Activated gamma-delta T cell treated with anti-CD3 and anti-CD28 coated beads, Interleukin-2, amount 50 U/mL, for 16 hours (primary cell): Measurements from ENCODE around the gene FHL2.
"Not testable (repeated sequence)": the region's sequence is repeated elsewhere in the genome, so short reads cannot be mapped to it uniquely, and the experiment has no call there.

Experiments
- DNase-seq: peaks from one replicate; pipeline ENCODE4 v3.0.0-alpha.2; 2020; ENCODE audit warnings: low read depth

FHL2 gene

GRCh38 chr2:105338020-105338385, 60.8 kb downstream of the FHL2 start:
- no peak for DNase-seq

- DNase-seq, result peak; percentile 82
These were observed 61.5 kb downstream of the FHL2 start, which contains the start of gene C2orf49 for GRCh38 chr2:105337122-105338019. TSS of gene C2orf49 (plus strand) at chr2:105337540. CDS start at chr2:105337588, 48 bp downstream.

- DNase-seq, result no peak
These were observed 62.1 kb downstream of the FHL2 start for GRCh38 chr2:105336786-105337121.

- DNase-seq, result no peak
These were observed 63.4 kb downstream of the FHL2 start for GRCh38 chr2:105335469-105335868.

- no peak for DNase-seq
These were observed 64.6 kb downstream of the FHL2 start for GRCh38 chr2:105334211-105334610.

GRCh38 chr2:105330681-105331375, 68.0 kb downstream of the FHL2 start:
- no peak for DNase-seq

- peak; percentile 7 for DNase-seq
These were observed 69.0 kb downstream of the FHL2 start, which contains the start of gene TGFBRAP1 for GRCh38 chr2:105329561-105330495. TSS of gene TGFBRAP1 (minus strand) at chr2:105329735. CDS start at chr2:105308301, 21,434 bp downstream.

- DNase-seq, result peak; percentile 8
These were observed 69.7 kb downstream of the FHL2 start for GRCh38 chr2:105329197-105329554.

GRCh38 chr2:105328281-105329196, 70.3 kb downstream of the FHL2 start:
- DNase-seq, result no peak

- DNase-seq, result no peak
These were observed 71.2 kb downstream of the FHL2 start for GRCh38 chr2:105327690-105328089.

GRCh38 chr2:105327271-105327670, 71.6 kb downstream of the FHL2 start:
- not testable (repeated sequence) for DNase-seq

GRCh38 chr2:105325389-105325963, 73.4 kb downstream of the FHL2 start:
- DNase-seq, result no peak

- no peak for DNase-seq
These were observed 74.1 kb downstream of the FHL2 start for GRCh38 chr2:105324732-105325131.

GRCh38 chr2:105324101-105324500, 74.8 kb downstream of the FHL2 start:
- no peak for DNase-seq

- no peak for DNase-seq
These were observed 75.7 kb downstream of the FHL2 start for GRCh38 chr2:105323111-105323510.

- DNase-seq, result no peak
These were observed 76.8 kb downstream of the FHL2 start for GRCh38 chr2:105321875-105322646.

GRCh38 chr2:105320651-105321215, 78.1 kb downstream of the FHL2 start:
- DNase-seq, result no peak

GRCh38 chr2:105317937-105318336, 80.9 kb downstream of the FHL2 start:
- DNase-seq, result no peak

- no peak for DNase-seq
These were observed 83.5 kb downstream of the FHL2 start for GRCh38 chr2:105315314-105315713.

- DNase-seq, result no peak
These were observed 85.0 kb downstream of the FHL2 start for GRCh38 chr2:105313877-105314276.
